Activated T-cell treated with anti-CD3 and anti-CD28 coated beads, Interleukin-2, amount 50 U/mL, for 72 hours (primary cell): Measurements from ENCODE around the gene ZBTB42. TPM values are rescaled to one million over a fixed set of nuclear protein-coding genes. Genes with fewer than 3 reads are reported as not detected.
"Not testable (repeated sequence)": the region's sequence is repeated elsewhere in the genome, so short reads cannot be mapped to it uniquely, and the experiment has no call there.

ENCODE experiments used
- ATAC-seq, 2 donors: fragments of 150-1000 bp; cut with Tn5 transposase; replicated peaks in 1 of 2; 2 replicates each; pipeline ENCODE4 v1.10.0; 2021; ENCODE audit warnings: moderate library complexity in 2 of 2, mild to moderate bottlenecking in 1 of 2
- DNase-seq, 2 donors: peaks; one replicate each; pipeline ENCODE4 v3.0.0; 2021 to 2022; ENCODE audit warnings: mixed read lengths in 1 of 2
- H3K27ac Mint-ChIP-seq: one replicate; pipeline ENCODE4 v1.8.0; 2022; ENCODE audit warnings: mild to moderate bottlenecking, moderate library complexity, mixed read lengths
- H3K27me3 Mint-ChIP-seq: one replicate; pipeline ENCODE4 v1.8.0; 2022; ENCODE audit warnings: low read depth, mixed read lengths
- H3K36me3 Mint-ChIP-seq, 2 donors: one replicate each; pipeline ENCODE4 v1.8.0; 2022; ENCODE audit warnings: mixed read lengths in 2 of 2, mild to moderate bottlenecking in 1 of 2; ENCODE audit not compliant: insufficient read depth in 2 of 2
- H3K4me1 Mint-ChIP-seq: one replicate; pipeline ENCODE4 v1.8.0; 2022; ENCODE audit warnings: low read depth, mixed read lengths
- H3K4me3 Mint-ChIP-seq, 2 donors: one replicate each; pipeline ENCODE4 v1.8.0; 2022; ENCODE audit warnings: mild to moderate bottlenecking in 2 of 2, mixed read lengths in 2 of 2, moderate library complexity in 2 of 2
- H3K9me3 Mint-ChIP-seq, 2 donors: one replicate each; pipeline ENCODE4 v1.8.0; 2022; ENCODE audit warnings: mixed read lengths in 2 of 2
- total RNA-seq, 2 donors: library from RNA; stranded (reverse); gene quantifications; one replicate each; pipeline ENCODE4 v1.2.3, GENCODE V29; 2022

ZBTB42 gene
- total RNA-seq, 2 donors from 2014 or later: 2.5 to 3.0 TPM

GRCh38 chr14:104806625-104807465, 5.9 kb downstream of the ZBTB42 start:
- peaks cover 0 to 4% of the 10 kb centered on the region in 2 donors for H3K9me3 Mint-ChIP-seq
- H3K4me1 Mint-ChIP-seq: peaks cover 6% of the 10 kb centered on the region
- H3K4me3 Mint-ChIP-seq: no peak overlapping the region
- H3K27me3 Mint-ChIP-seq: no peaks in the 10 kb centered on the region
- no peaks in the 10 kb centered on the region for H3K36me3 Mint-ChIP-seq
- ATAC-seq (no peak), DNase-seq (no peak)
- H3K27ac Mint-ChIP-seq: no peak overlapping the region

- H3K27me3 Mint-ChIP-seq: no peaks in the 10 kb centered on the region
- H3K36me3 Mint-ChIP-seq: no peaks in the 10 kb centered on the region
- no peak for ATAC-seq
- H3K4me3 Mint-ChIP-seq: no peak overlapping the region
- no peak overlapping the region for H3K27ac Mint-ChIP-seq
- no peaks in the 10 kb centered on the region for H3K4me1 Mint-ChIP-seq
- no peak for DNase-seq
- peaks cover 0 to 4% of the 10 kb centered on the region in 2 donors for H3K9me3 Mint-ChIP-seq
Observed at GRCh38 chr14:104808456-104808855, 7.6 kb downstream of the ZBTB42 start.

GRCh38 chr14:104810316-104810715, 9.4 kb downstream of the ZBTB42 start:
- Mint-ChIP-seq H3K27ac (no peak overlapping the region), H3K4me1 (peaks cover 11% of the 10 kb centered on the region), H3K4me3 (no peak overlapping the region), H3K27me3 (no peaks in the 10 kb centered on the region), H3K36me3 (no peaks in the 10 kb centered on the region), H3K9me3 (peaks cover 0 to 4% of the 10 kb centered on the region in 2 donors)
- ATAC-seq: no peak
- DNase-seq: no peak

- H3K9me3 Mint-ChIP-seq: no peaks in the 10 kb centered on the region
- H3K4me3 Mint-ChIP-seq: no peak overlapping the region
- no peaks in the 10 kb centered on the region for H3K27me3 Mint-ChIP-seq
- H3K4me1 Mint-ChIP-seq: peaks cover 25% of the 10 kb centered on the region
- no peak for ATAC-seq
- no peaks in the 10 kb centered on the region for H3K36me3 Mint-ChIP-seq
- no peak overlapping the region for H3K27ac Mint-ChIP-seq
- DNase-seq: no peak
Observed at GRCh38 chr14:104813286-104813685, 12.4 kb downstream of the ZBTB42 start.

GRCh38 chr14:104814701-104815100, 13.8 kb downstream of the ZBTB42 start:
- peaks cover 29% of the 10 kb centered on the region for H3K4me1 Mint-ChIP-seq
- H3K27ac Mint-ChIP-seq, H3K27me3 Mint-ChIP-seq, H3K9me3 Mint-ChIP-seq, ATAC-seq, H3K36me3 Mint-ChIP-seq, DNase-seq: not testable (repeated sequence)
- H3K4me3 Mint-ChIP-seq: peak overlapping the region; percentile 85 to 94

GRCh38 chr14:104816616-104816884, 15.6 kb downstream of the ZBTB42 start:
- Mint-ChIP-seq H3K9me3 (no peaks in the 10 kb centered on the region), H3K27me3 (no peaks in the 10 kb centered on the region), H3K36me3 (no peaks in the 10 kb centered on the region), H3K27ac (peak overlapping the region; percentile 96), H3K4me3 (peak overlapping the region; percentile 85 to 94), H3K4me1 (peaks cover 29% of the 10 kb centered on the region)
- DNase-seq (no peak), ATAC-seq (no peak)

- no peak for DNase-seq
- no peak overlapping the region for H3K27ac Mint-ChIP-seq
- H3K4me1 Mint-ChIP-seq: peaks cover 29% of the 10 kb centered on the region
- H3K36me3 Mint-ChIP-seq: no peaks in the 10 kb centered on the region
- no peaks in the 10 kb centered on the region for H3K27me3 Mint-ChIP-seq
- H3K4me3 Mint-ChIP-seq: peak overlapping the region in 1 of 2 donors; percentile 94
- no peak for ATAC-seq
- H3K9me3 Mint-ChIP-seq: no peaks in the 10 kb centered on the region
Observed at GRCh38 chr14:104817930-104818713, 17.2 kb downstream of the ZBTB42 start.

- Mint-ChIP-seq H3K27me3 (no peaks in the 10 kb centered on the region), H3K4me3 (no peak overlapping the region), H3K9me3 (no peaks in the 10 kb centered on the region), H3K36me3 (no peaks in the 10 kb centered on the region), H3K27ac (no peak overlapping the region), H3K4me1 (peaks cover 27% of the 10 kb centered on the region)
- ATAC-seq (no peak), DNase-seq (no peak)
Observed at GRCh38 chr14:104818714-104819161, 17.8 kb downstream of the ZBTB42 start.

GRCh38 chr14:104819361-104819781, 18.5 kb downstream of the ZBTB42 start:
- Mint-ChIP-seq H3K4me1 (peaks cover 21% of the 10 kb centered on the region), H3K9me3 (peaks cover 1% of the 10 kb centered on the region in 2 donors), H3K27me3 (peaks cover 5% of the 10 kb centered on the region), H3K36me3 (peaks cover 0 to under 1% of the 10 kb centered on the region in 2 donors), H3K27ac (no peak overlapping the region), H3K4me3 (no peak overlapping the region)
- DNase-seq (no peak), ATAC-seq (no peak)

- Mint-ChIP-seq H3K27ac (no peak overlapping the region), H3K27me3 (peaks cover 18% of the 10 kb centered on the region), H3K4me3 (no peak overlapping the region), H3K4me1 (peaks cover 23% of the 10 kb centered on the region), H3K9me3 (peaks cover 6 to 7% of the 10 kb centered on the region in 2 donors), H3K36me3 (peaks cover 5 to 8% of the 10 kb centered on the region in 2 donors)
- ATAC-seq (no peak), DNase-seq (no peak)
Observed at GRCh38 chr14:104820669-104821228, 19.8 kb downstream of the ZBTB42 start.

- Mint-ChIP-seq H3K4me3 (no peak overlapping the region), H3K9me3 (peaks cover 6 to 7% of the 10 kb centered on the region in 2 donors), H3K4me1 (peaks cover 25% of the 10 kb centered on the region), H3K36me3 (peaks cover 5 to 8% of the 10 kb centered on the region in 2 donors), H3K27ac (no peak overlapping the region), H3K27me3 (peaks cover 20% of the 10 kb centered on the region)
- DNase-seq (no peak), ATAC-seq (no peak)
Observed at GRCh38 chr14:104821229-104821945, 20.5 kb downstream of the ZBTB42 start.

- Mint-ChIP-seq H3K27ac (no peak overlapping the region), H3K4me1 (peaks cover 23% of the 10 kb centered on the region), H3K36me3 (peaks cover 5 to 8% of the 10 kb centered on the region in 2 donors), H3K9me3 (peaks cover 6 to 7% of the 10 kb centered on the region in 2 donors), H3K27me3 (peaks cover 20% of the 10 kb centered on the region), H3K4me3 (no peak overlapping the region)
- ATAC-seq: no peak
- no peak for DNase-seq
Observed at GRCh38 chr14:104821971-104822608, 21.2 kb downstream of the ZBTB42 start.
